G401.6 (cell line): ENCODE results near the gene CFHR1.
"Not testable (repeated sequence)": the region's sequence is repeated elsewhere in the genome, so short reads cannot be mapped to it uniquely, and the experiment has no call there.

Source experiments
- FAIRE-seq: peaks from 2 replicates; lab custom pipeline; 2012; peaks lifted over from hg19 to GRCh38; lab: Jason Lieb, UNC

The CFHR1 gene

GRCh38 chr1:196819531-196819930 is at the start of gene CFHR1:
CFHR1 (plus strand) TSS chr1:196819731; CDS start chr1:196819845, 114 bp downstream.
- FAIRE-seq: not testable (repeated sequence)

- peak; percentile 15 for FAIRE-seq
These were observed 49.7 kb upstream of the CFHR1 start for GRCh38 chr1:196769823-196770222.

GRCh38 chr1:196773713-196774112 is 45.8 kb upstream of the CFHR1 start:
- FAIRE-seq: no peak

GRCh38 chr1:196774175-196774574 is 45.4 kb upstream of the CFHR1 start:
- no peak for FAIRE-seq

- no peak for FAIRE-seq
These were observed 44.9 kb upstream of the CFHR1 start, which contains the start of gene CFHR3 for GRCh38 chr1:196774603-196775002. CFHR3 (plus strand) TSS chr1:196774840; CDS start chr1:196774887, 47 bp downstream.

GRCh38 chr1:196777603-196778002 is 41.9 kb upstream of the CFHR1 start:
- FAIRE-seq: no peak

GRCh38 chr1:196779093-196779492 is 40.4 kb upstream of the CFHR1 start:
- no peak for FAIRE-seq

- not testable (repeated sequence) for FAIRE-seq
These were observed 28.3 kb upstream of the CFHR1 start for GRCh38 chr1:196791252-196791651.

- not testable (repeated sequence) for FAIRE-seq
These were observed 25.4 kb upstream of the CFHR1 start for GRCh38 chr1:196794103-196794502.

GRCh38 chr1:196797891-196798290 is 21.6 kb upstream of the CFHR1 start:
- FAIRE-seq: no peak

GRCh38 chr1:196801920-196802319 is 17.6 kb upstream of the CFHR1 start:
- not testable (repeated sequence) for FAIRE-seq

- no peak for FAIRE-seq
These were observed 10.8 kb upstream of the CFHR1 start for GRCh38 chr1:196808529-196809235.

- not testable (repeated sequence) for FAIRE-seq
These were observed 2.1 kb upstream of the CFHR1 start for GRCh38 chr1:196817442-196817841.

- FAIRE-seq: peak; percentile 95
These were observed 8.3 kb downstream of the CFHR1 start for GRCh38 chr1:196827860-196828259.

GRCh38 chr1:196849613-196850492 is 30.3 kb downstream of the CFHR1 start:
- FAIRE-seq: not testable (repeated sequence)

GRCh38 chr1:196856053-196856452 is 36.5 kb downstream of the CFHR1 start:
- no peak for FAIRE-seq

- no peak for FAIRE-seq
These were observed 37.7 kb downstream of the CFHR1 start for GRCh38 chr1:196857188-196857587.

- no peak for FAIRE-seq
These were observed 39.3 kb downstream of the CFHR1 start for GRCh38 chr1:196858811-196859210.

GRCh38 chr1:196860323-196860884 is 40.9 kb downstream of the CFHR1 start:
- no peak for FAIRE-seq

- no peak for FAIRE-seq
These were observed 41.9 kb downstream of the CFHR1 start for GRCh38 chr1:196861429-196861828.

GRCh38 chr1:196866974-196867373 is 47.4 kb downstream of the CFHR1 start:
- no peak for FAIRE-seq

GRCh38 chr1:196873385-196873784 is 53.9 kb downstream of the CFHR1 start:
- no peak for FAIRE-seq

- FAIRE-seq: no peak
These were observed 56.4 kb downstream of the CFHR1 start for GRCh38 chr1:196875935-196876334.
